ENCODE data around the gene NUDT17. TPM values are rescaled to one million over a fixed set of nuclear protein-coding genes. Genes with fewer than 3 reads are reported as not detected.
A peak's percentile ranks its signal among the peaks of the same experiment; 100 is the strongest.
"Not testable (repeated sequence)": the region's sequence is repeated elsewhere in the genome, so short reads cannot be mapped to it uniquely, and the experiment has no call there.

Gene NUDT17, protein sequence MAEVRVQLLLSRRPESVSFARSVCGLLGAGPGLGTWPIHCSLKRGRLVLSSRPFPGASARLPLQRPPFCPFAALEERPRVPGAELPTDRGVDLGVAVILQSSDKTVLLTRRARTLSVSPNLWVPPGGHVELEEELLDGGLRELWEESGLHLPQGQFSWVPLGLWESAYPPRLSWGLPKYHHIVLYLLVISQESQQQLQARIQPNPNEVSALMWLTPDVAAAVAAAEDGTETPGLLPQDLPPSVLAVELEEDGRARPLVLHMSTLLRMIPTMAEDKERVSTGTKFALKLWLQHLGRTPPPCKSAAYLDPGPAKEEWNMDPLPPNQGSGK
- 1 to 10 TPM; 2.3 to 2.7 TPM for total RNA-seq

DNA sequence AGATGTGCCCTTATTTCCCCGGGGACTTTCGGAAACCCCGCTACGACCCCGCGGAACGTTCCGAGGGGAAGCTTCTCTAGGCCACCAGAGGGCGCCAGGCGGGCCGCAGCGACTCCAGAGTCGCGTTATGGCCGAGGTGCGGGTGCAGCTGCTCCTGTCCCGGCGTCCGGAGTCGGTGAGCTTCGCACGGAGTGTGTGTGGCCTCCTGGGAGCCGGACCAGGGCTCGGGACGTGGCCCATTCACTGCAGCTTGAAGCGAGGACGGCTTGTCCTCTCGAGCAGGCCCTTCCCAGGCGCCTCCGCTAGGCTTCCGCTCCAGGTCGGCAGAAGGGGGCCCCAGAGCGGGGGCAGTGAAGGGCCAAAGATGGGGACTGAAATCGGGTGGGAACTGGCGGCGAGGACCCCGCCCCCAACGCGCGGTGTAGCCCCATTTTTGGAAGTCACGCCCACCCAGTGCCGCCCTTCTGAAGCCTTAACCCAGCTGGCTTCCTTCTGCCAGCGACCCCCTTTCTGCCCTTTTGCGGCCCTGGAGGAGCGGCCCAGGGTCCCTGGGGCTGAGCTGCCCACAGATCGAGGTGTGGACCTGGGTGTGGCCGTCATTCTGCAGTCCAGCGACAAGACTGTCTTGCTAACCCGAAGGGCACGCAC is at the start of gene NUDT17:
Gene NUDT17 (plus strand): TSS at position 117 of the 648 bp plus-strand sequence. CDS start 11 bp downstream, at position 128.
- ATAC-seq (replicated peaks) = peak; percentile 90
- H3K36me3 Mint-ChIP-seq (ENCODE audit: low read depth) = peaks cover 31% of the 10 kb centered on the region
- peaks cover 4% of the 10 kb centered on the region for H3K4me1 Mint-ChIP-seq
- H3K27me3 Mint-ChIP-seq = no peaks in the 10 kb centered on the region
- H3K4me3 Mint-ChIP-seq = no peak within 1 kb of the TSS
- H3K27ac Mint-ChIP-seq = peak within 1 kb of the TSS; percentile 74
- no peaks in the 10 kb centered on the region for H3K9me3 Mint-ChIP-seq

DNA sequence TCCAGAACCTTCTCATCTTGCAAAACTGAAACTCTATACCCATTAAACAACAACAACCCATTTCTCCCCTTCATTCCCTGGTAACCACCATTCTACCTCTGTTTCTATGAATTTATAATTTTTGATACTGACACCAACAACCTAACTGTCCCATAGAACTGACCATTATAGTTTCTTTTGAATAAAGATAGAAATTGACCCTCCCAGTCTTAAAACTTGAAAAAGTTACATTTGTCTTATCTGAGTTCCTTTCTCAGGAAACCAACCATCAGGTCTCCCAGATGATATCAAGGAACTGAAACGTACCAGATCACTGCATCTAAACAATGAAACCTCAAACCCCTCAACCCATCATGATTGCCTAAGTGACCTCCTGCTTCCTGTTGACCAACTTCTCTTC is 48.7 kb upstream of the NUDT17 start:
- no peak for ATAC-seq (replicated peaks)
- H3K36me3 Mint-ChIP-seq (ENCODE audit: low read depth) = peaks cover 53% of the 10 kb centered on the region
- H3K4me1 Mint-ChIP-seq = peaks cover 13% of the 10 kb centered on the region
- H3K4me3 Mint-ChIP-seq = no peak overlapping the region
- H3K9me3 Mint-ChIP-seq = peaks cover 12% of the 10 kb centered on the region
- no peak overlapping the region for H3K27ac Mint-ChIP-seq
- H3K27me3 Mint-ChIP-seq = no peaks in the 10 kb centered on the region

DNA sequence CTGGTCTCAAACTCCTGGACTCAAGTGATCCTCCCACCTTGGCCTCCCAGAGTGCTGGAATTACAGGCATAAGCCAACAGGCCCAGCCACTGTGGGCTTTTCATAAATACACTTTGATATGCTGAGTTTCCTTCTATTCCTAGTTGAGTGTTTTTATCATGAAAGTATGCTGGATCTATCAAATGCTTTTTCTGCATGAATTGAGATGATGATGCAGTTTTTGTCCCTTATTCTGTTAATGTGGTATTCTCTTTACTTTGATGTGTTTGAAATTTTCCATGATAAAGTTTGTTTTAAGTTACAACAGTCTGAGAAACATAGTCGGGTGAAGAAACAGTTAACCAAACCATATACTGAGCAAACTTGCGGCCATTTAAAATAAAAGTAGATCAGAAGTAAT is 45.6 kb upstream of the NUDT17 start:
- Mint-ChIP-seq H3K27me3 (no peaks in the 10 kb centered on the region), H3K4me3 (no peak overlapping the region), H3K4me1 (peaks cover 18% of the 10 kb centered on the region), H3K36me3 (ENCODE audit: low read depth) (peaks cover 38% of the 10 kb centered on the region), H3K27ac (no peak overlapping the region), H3K9me3 (peaks cover 12% of the 10 kb centered on the region)
- ATAC-seq (replicated peaks) = no peak

DNA sequence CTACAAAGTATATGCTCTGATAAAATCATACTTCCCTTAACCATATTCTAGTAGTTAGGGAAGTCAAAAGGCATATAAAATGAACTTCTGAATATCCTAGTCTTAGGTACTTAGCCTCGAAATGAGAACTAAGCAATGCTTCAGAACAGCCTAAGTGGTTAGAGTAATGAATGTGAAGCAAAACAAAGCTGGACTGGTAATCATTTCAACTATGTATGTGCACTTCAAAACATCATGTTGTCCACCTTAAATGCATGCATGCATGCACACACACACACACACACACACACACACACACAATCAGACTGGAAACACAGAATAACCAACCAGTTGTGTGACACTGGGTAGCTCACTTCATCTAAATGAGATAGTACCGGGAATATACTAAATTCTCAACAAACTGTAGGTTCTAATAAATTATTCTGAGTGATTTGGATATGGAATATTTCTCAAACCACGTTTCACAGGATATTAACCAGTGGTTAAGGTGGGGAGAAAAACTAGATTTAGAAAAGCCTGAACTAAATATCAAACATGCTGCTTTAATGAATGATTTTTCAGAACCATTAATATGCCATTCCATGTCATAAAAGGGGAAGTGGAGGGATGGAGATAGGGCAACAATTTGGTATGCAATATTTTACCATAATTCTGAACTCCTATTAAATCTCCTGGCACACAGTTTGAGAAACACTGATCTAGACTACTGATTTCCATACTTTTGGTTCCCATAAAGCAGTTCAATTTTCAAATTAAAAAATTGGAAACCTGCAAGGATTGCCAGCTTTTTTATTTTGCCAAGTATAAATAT is 41.0 kb upstream of the NUDT17 start:
- ATAC-seq (replicated peaks) = no peak
- Mint-ChIP-seq H3K27me3 (no peaks in the 10 kb centered on the region), H3K36me3 (ENCODE audit: low read depth) (peaks cover 7% of the 10 kb centered on the region), H3K4me1 (peaks cover 16% of the 10 kb centered on the region), H3K27ac (no peak overlapping the region), H3K4me3 (no peak overlapping the region), H3K9me3 (no peaks in the 10 kb centered on the region)

DNA sequence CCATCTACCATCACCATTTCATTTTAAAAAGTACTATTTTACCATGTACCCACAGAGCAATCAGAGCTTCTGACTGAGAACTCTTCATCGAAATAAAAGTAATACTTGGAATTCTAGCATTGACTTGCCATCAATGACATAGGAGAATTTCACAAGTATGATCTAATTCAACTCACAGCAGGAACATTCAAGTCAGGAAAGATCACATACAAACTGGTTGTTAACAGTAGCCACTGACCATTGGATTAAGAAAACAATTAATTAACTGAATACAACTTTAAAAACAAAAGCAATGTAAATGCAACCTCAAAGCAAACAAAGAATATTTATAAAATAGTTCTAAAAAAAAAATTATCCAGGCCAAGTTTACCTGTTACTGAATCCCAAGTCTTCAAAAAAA is 40.4 kb upstream of the NUDT17 start:
- H3K27me3 Mint-ChIP-seq = no peaks in the 10 kb centered on the region

DNA sequence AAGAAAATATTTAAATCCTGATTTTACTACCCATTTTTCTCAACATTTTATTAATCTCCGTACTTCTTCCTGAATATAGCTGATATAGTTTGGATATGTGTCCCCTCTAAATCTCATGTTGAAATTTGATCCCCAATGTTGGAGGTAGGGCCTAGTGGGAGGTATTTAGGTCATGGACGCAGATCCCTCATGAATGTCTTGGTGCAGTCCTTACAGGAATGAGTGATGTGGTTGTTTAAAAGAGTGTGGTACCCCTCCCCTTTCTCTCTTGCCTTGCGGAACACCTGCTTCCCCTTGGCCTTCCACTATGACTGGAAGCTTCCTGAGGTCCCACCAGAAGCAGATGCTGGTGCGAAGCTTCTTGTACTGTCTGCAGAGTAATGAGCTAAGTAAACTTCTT is 39.0 kb upstream of the NUDT17 start:
- no peak overlapping the region for H3K27ac Mint-ChIP-seq
- no peaks in the 10 kb centered on the region for H3K9me3 Mint-ChIP-seq
- H3K4me1 Mint-ChIP-seq = peaks cover 10% of the 10 kb centered on the region
- H3K36me3 Mint-ChIP-seq (ENCODE audit: low read depth) = no peaks in the 10 kb centered on the region
- ATAC-seq (replicated peaks) = no peak
- H3K4me3 Mint-ChIP-seq = no peak overlapping the region
- H3K27me3 Mint-ChIP-seq = no peaks in the 10 kb centered on the region

More for the DNA sequence above, 40.4 kb upstream of the NUDT17 start:
- H3K9me3 Mint-ChIP-seq = no peaks in the 10 kb centered on the region
- H3K27ac Mint-ChIP-seq = no peak overlapping the region
- no peak overlapping the region for H3K4me3 Mint-ChIP-seq
- peaks cover under 1% of the 10 kb centered on the region for H3K36me3 Mint-ChIP-seq (ENCODE audit: low read depth)
- no peak for ATAC-seq (replicated peaks)
- H3K4me1 Mint-ChIP-seq = peaks cover 10% of the 10 kb centered on the region

DNA sequence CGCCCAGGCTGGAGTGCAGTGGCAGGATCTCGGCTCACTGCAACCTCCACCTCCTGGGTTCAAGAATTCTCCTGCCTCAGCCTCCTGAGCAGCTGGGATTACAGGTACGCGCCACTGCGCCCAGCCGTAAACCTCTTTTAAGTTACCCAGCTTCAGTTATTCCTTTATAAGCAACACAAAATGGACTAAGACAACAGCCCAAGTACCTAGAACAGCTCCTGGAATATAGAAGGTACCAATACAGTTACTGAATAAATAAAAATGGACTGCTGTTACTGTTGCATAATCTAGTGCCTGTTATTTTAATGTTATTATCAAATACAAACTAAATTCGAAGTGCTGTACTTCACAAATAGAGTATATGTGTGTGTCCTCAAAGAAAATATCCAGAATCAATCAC is 38.6 kb upstream of the NUDT17 start:
- H3K27me3 Mint-ChIP-seq = no peaks in the 10 kb centered on the region

DNA sequence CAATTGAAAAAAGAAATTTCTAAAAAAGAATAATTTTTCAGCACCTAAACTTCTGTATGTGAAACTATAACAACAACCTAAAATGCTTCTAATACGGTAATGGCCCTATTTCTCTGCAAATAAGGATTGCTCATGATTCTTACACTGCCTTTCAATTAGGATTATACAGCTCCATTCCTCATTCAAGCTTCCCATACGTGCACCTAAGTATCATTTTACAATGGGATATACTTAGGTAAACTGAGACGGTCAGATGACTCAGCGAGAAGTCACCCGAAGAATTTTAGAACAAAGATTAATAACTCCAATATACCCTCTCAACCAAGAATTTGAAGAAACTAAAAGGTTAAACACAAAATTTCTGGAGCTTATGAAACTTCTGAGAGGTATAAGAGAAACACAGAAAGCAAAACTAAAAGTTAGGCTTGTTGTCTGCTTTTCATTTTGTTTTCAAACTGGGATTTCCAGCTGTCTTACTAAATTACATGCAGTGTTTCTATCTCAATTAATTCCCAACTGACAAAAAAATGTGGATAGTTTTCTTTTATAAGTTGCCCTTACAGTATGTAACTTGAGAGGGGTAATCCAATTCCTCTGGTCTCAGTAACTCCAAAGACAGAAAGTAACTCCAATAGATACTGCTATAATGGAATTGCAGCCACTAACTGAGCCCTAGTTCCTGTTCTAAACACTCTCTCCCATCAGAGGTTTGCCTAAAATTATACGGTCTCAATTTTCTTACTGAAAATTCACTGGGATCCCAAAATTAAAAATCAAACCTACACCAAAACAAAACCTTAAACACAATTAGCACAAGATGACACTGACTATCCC is 32.2 kb upstream of the NUDT17 start:
- ATAC-seq (replicated peaks); H3K27me3 Mint-ChIP-seq; H3K36me3 Mint-ChIP-seq (ENCODE audit: low read depth); H3K4me3 Mint-ChIP-seq; H3K9me3 Mint-ChIP-seq; H3K27ac Mint-ChIP-seq; H3K4me1 Mint-ChIP-seq: not testable (repeated sequence)

More for the DNA sequence above, 38.6 kb upstream of the NUDT17 start:
- no peak for ATAC-seq (replicated peaks)
- Mint-ChIP-seq H3K9me3 (no peaks in the 10 kb centered on the region), H3K36me3 (ENCODE audit: low read depth) (no peaks in the 10 kb centered on the region), H3K4me3 (no peak overlapping the region), H3K27ac (no peak overlapping the region), H3K4me1 (peaks cover 10% of the 10 kb centered on the region)

DNA sequence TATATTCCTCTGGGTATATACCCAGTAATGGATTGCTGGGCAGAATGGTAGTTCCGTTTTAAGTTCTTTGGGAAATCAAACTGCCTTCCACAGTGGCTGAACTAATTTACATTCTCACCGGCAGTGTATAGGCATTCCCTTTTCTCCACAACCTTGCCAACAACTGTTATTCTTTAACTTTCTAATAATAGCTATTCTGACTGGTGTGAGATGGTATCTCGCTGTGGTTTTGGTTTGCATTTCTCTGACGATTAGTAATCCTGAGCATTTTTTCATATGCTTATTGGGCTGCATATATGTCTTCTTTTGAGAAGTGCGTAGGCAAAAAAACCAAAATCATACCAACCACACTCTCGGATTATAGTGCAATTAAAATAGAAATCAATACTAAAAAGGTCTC is 27.3 kb upstream of the NUDT17 start:
- not testable (repeated sequence) for H3K27ac Mint-ChIP-seq; H3K4me1 Mint-ChIP-seq; H3K4me3 Mint-ChIP-seq; H3K36me3 Mint-ChIP-seq (ENCODE audit: low read depth); H3K9me3 Mint-ChIP-seq; H3K27me3 Mint-ChIP-seq
- peak; percentile 79 for ATAC-seq (replicated peaks)

DNA sequence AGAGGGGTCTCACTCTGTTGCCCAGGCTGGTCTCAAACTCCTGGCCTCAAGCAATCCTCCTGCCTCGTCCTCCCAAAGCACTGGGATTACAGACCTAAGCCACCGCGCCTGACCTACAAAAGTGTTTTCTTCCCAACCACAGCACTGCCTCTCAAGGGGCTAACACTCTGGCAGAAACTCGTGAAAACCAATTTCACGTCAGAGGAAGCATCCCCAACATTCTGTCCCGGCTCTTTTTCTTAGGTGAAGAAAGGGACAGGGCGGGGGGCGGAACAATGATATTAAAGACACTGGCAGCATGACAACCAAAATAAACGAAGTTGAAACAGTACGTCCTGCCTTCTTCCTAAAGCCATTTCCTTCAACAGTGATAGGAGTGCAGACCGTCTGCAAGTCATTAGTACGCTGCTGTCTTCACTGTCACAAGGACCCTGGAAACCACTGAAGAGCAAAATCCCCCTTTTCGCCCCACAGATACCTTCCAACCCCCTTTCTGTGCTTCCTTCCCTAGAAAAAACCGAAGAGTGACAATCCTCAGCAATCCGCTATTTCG is 22.6 kb upstream of the NUDT17 start:
- H3K27me3 Mint-ChIP-seq; ATAC-seq (replicated peaks); H3K27ac Mint-ChIP-seq; H3K9me3 Mint-ChIP-seq: not testable (repeated sequence)
- H3K36me3 Mint-ChIP-seq (ENCODE audit: low read depth) = peaks cover 24% of the 10 kb centered on the region
- H3K4me1 Mint-ChIP-seq = peaks cover 11% of the 10 kb centered on the region
- H3K4me3 Mint-ChIP-seq = peak overlapping the region; percentile 92

DNA sequence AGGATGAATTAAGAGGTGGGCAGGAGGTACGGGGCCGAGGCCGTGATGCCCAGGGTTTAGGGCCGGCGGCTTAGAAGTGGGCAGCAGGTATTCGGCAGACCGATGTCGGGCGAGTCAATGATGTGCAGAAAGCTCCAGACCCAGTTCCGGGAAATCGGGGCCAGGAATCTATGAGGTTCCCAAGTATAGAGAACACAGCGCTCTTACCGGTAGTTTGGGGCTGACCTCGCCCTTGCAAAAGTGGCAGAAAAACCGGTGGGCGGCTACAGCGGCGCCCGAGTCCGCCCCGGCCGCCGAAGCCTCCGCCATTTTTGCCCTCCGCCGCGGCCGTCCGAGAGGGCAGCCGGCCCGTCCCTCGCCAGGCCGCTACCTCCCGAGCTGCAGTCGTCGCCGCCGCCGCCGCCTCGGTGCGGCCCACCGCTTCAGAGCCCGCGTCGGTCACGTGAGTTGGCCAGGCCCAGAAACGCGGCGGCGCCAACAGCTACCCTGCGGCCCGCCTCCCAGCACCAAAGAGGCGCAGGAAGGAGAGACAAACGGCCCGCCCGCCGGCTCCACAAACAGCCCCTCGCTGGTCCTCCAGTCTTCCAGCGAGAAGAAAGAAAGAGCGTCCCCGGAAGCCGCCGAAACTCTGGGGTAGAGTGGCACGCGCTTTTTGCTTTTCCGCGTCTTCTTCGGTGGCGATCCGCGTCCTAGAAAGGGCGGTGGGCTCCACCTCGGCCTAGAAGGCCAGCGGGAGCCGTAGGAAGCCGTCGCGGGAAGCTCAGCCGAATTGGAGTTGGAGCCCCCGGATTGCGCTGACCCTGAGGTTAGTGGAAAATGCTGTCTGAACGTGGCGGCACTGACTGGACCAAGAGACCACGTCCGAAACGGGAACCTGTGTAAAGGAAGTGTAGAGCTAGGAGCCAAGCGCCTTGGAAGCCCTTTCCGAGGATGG is 21.6 kb upstream of the NUDT17 start, which contains the start of the genes POLR3C and RNF115:
Gene POLR3C (plus strand): TSS at position 636 of the 934 bp plus-strand sequence. CDS start 1,577 bp downstream, outside the sequence.
Gene RNF115 (minus strand): TSS at position 531 of the 934 bp plus-strand sequence. CDS start 222 bp downstream, at position 309.
- Mint-ChIP-seq H3K4me3 (peak within 1 kb of the TSS; percentile 92), H3K36me3 (ENCODE audit: low read depth) (peaks cover 34% of the 10 kb centered on the region), H3K9me3 (no peaks in the 10 kb centered on the region), H3K4me1 (peaks cover 21% of the 10 kb centered on the region), H3K27ac (peak within 1 kb of the TSS; percentile 96), H3K27me3 (no peaks in the 10 kb centered on the region)
- peak; percentile 71 for ATAC-seq (replicated peaks)

DNA sequence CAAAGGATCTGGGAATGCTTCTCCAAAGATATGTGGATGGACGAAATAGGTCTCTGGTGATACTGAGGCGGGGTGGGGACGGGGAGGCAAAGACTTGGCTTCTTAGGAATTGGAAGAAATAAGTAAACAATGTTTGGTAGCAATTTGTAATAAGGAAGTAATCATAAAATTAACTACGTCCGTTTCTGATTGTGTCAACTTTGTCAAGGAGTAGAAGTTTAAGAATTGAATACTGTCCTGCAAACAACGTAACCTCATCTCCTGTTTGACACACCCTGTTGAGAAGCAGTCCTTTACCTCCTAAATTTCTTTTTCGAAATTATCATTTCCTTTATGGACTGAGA is 21.0 kb upstream of the NUDT17 start:
- no peak for ATAC-seq (replicated peaks)
- H3K36me3 Mint-ChIP-seq (ENCODE audit: low read depth) = peaks cover 41% of the 10 kb centered on the region
- H3K27ac Mint-ChIP-seq = peak overlapping the region; percentile 96
- peaks cover 26% of the 10 kb centered on the region for H3K4me1 Mint-ChIP-seq
- no peaks in the 10 kb centered on the region for H3K27me3 Mint-ChIP-seq
- H3K9me3 Mint-ChIP-seq = no peaks in the 10 kb centered on the region
- peak overlapping the region; percentile 92 for H3K4me3 Mint-ChIP-seq

DNA sequence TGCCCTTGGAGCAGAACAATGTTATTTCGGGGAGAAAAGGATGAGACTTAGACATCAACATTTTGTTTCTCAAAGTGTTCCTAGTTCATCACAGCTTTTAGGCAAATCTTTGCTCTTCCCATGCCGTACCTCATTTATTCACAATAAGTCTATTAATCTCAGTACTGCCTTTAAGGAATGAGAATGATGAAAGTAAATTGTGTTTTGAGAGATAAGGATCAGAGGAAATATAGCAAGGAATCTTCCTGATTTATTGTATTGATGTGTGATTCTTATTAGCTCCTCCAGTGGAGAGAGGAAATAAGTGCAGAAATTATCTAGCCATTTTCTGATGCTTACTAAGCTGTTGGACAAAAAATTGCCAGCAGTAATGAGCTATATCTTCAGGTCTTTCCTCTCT is 19.4 kb upstream of the NUDT17 start:
- no peak overlapping the region for H3K27ac Mint-ChIP-seq

More for the DNA sequence above, 19.4 kb upstream of the NUDT17 start:
- Mint-ChIP-seq H3K4me3 (peak overlapping the region; percentile 92), H3K4me1 (peaks cover 27% of the 10 kb centered on the region), H3K9me3 (no peaks in the 10 kb centered on the region), H3K27me3 (no peaks in the 10 kb centered on the region), H3K36me3 (ENCODE audit: low read depth) (peaks cover 56% of the 10 kb centered on the region)
- ATAC-seq (replicated peaks) = no peak

Measured in activated T-helper 17 cell treated with anti-CD3 and anti-CD28 coated beads, Interleukin-2, amount 50 U/mL, for 72 hours (primary cell).